Measurements from ENCODE around the gene UGT2A2.

UGT2A2 gene

DNA sequence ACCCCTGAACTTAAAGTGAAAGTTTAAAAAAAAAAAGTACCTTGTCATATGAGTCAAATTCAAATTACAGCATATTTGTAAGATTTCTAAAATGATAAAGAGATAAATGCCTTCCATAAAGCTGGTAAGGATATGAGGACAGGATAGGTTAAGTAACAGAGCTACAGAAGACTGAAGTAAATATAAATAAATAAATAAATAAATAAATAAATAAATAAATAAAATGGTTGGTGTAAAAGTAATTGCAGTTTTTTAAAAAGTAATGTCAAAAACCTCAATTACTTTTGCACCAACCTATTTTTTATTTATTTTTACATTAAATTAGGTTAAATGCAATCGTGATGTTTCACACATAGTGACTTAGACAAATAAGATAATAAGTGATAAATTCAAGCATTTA, 62.2 kb downstream of the UGT2A2 start:
- no peak for DNase-seq
- intact Hi-C loops (cut with DNase I): no loop called here

DNA sequence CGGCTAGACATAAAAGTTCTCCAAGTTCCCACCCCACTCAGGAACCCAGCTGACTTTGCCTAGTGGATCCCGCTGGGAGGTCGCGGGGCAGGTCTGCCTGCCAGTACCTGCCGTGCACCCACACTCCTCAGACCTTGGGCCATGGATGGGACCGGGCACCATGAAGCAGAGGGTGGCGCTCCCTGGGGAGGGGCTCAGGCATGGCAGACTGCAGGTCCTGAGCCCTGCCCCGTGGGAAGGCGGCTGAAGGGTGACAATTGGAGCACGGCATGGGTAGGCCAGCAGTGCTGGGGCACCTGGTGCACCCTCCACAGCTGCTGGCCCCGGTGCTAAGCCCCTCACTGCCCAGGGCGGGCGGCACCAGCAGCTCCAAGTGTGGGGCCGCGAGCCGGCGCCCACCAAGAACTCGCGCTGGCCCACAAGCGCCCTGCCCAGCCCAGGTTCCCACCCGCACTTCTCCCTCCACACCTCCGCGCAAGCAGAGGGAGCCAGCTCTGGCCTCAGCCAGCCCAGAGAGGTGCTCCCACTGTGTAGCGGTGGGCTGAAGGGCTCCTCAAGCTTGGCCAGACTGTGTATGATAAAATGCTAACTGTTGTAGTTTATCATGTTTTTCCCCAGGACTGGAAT, 63.1 kb downstream of the UGT2A2 start:
- peak in 2 of 10 donors; percentile 78 to 81 for DNase-seq
- intact Hi-C loops (cut with DNase I): no loop called here

DNA sequence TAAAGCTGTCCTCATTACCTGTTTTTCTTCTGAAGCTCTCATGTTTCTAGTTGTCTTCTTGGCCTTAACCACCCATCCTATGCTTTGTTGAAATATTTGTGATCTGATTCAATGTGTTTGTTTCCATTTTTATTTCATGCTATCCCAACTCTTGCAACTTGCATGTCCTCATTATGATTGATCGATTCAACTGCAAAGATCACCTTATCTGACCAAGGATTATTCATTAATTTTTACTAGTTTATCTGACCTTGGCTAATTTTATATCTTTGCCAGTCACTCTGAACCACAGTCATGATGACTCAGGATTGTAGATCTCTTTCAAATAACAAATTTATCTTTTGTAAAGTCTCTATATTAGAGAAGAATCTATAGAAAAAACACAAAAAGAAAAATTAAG, 70.7 kb downstream of the UGT2A2 start:
- no peak for DNase-seq

DNA sequence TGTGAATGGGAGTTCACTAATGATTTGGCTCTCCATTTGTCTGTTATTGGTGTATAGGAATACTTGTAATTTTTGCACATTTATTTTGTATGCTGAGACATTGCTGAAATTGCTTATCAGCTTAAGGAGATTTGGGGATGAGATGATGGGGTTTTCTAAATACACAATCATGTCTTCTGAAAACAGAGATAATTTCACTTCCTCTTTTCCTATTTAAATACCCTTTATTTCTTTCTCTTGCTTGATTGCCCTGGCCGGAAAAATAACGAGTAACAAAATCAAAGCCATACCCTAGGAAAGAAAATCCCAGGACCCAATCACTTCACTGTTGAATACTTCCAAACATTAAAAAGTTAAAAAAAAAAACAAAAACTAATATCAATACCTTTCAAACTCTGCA, 76.0 kb downstream of the UGT2A2 start:
- DNase-seq: no peak
- intact Hi-C loops (cut with DNase I): no loop called here

More for the DNA sequence above, 70.7 kb downstream of the UGT2A2 start:
- intact Hi-C loops (cut with DNase I): no loop called here

DNA sequence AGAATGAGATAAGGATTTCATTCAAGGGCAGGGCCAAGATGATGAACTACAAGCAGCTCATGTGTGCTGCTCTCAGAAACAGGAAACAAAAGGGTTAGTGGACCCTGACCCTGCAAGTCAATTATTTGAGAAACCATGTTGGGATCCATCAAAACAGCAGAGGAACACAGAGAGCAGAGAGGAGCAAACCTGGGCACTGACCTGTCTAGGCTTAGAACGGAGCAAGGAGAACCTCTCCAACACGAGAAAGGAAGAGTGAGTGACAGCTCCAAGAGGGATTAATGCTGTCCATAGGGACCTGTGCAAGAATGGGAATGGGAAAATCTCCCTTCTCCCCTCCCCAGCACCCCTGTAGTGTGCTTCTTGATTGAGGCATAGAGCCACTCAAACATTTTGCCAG, 89.8 kb downstream of the UGT2A2 start:
- intact Hi-C loops (cut with DNase I): no loop called here

DNA sequence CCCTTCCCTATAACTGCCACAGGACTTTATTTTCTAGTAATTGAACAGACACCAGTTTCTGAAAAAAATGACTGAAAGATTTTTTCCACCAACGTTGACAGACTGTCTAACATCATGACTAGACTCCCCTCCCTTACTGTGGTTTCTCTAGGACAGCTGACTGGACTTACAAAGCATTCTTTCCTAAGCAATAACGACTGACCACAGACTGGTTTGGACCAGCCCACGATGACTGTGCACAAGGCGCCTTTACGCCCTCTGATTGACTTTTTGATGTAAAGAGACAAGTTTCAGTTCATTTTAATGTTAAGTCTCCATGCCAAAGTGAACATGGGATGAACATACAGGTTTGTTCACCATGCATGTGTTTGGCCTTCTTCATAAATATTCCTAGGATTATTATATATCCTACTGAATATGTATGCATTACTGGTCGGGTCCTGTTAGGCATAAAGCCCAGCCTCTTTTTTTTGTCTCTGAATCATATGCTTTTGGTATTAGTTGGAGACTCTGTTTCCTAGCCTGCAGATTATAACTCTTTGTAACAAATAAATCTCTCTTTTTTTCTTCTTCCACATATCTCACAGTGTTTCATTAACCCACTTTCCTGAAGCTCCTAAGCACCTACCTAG, 93.2 kb downstream of the UGT2A2 start:
- intact Hi-C loops (cut with DNase I): no loop called here
- no peak for DNase-seq

More for the DNA sequence above, 89.8 kb downstream of the UGT2A2 start:
- no peak for DNase-seq
